ENCODE data around the gene MKNK2.

The MKNK2 gene

DNA sequence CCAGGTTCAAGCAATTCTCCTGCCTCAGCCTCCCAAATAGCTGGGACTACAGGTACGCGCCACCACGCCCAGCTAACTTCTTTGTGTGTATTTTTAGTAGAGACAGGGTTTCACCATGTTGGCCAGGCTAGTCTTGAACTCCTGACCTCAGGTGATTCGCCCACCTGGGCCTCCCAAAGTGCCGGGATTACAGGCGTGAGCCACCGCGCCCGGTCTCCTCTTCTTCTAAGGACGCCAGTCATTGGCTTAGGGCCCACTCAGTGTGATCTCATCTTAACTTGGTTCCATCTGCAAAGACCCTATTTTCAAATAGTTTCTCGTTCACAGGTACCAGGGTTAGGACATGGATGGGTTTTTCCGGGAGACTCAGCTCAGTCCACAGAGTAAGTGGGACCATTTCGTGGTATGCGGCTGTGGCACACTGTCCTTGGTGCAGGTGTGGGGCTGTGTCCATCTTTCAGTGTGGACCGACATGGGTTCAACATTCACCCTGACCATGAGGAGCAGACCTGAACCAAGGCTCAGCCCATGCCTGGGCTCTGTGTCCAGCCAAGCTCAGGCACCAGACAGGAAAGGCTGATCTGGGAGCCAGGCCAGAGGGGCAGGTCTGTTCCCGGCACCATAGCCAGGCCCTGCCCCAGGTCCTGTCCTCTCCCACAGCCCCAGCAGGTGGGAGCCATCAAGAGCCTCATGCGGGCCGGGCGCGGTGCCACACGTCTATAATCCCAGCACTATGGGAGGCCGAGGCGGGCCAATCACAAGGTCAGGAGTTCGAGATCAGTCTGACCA is 2.8 kb upstream of the MKNK2 start:
- TF ChIP-seq, protein P1, sequence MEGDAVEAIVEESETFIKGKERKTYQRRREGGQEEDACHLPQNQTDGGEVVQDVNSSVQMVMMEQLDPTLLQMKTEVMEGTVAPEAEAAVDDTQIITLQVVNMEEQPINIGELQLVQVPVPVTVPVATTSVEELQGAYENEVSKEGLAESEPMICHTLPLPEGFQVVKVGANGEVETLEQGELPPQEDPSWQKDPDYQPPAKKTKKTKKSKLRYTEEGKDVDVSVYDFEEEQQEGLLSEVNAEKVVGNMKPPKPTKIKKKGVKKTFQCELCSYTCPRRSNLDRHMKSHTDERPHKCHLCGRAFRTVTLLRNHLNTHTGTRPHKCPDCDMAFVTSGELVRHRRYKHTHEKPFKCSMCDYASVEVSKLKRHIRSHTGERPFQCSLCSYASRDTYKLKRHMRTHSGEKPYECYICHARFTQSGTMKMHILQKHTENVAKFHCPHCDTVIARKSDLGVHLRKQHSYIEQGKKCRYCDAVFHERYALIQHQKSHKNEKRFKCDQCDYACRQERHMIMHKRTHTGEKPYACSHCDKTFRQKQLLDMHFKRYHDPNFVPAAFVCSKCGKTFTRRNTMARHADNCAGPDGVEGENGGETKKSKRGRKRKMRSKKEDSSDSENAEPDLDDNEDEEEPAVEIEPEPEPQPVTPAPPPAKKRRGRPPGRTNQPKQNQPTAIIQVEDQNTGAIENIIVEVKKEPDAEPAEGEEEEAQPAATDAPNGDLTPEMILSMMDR (IDR thresholded peaks at IDR 0.05): no peak
- Histone ChIP-seq H3K27ac (no peak overlapping the region), H3K4me3 (ENCODE audit: low read depth in 1 of 2, low read length in 1 of 2) (no peak overlapping the region), H3K4me1 (ENCODE audit: control insufficient read depth in 1 of 2, insufficient read depth in 1 of 2, low read depth in 1 of 2, low read length in 1 of 2) (peaks cover 45 to 52% of the 10 kb centered on the region in 2 experiments), H3K27me3 (no peaks in the 10 kb centered on the region), H3K9me3 (no peaks in the 10 kb centered on the region), H3K36me3 (peaks cover 10% of the 10 kb centered on the region)

DNA sequence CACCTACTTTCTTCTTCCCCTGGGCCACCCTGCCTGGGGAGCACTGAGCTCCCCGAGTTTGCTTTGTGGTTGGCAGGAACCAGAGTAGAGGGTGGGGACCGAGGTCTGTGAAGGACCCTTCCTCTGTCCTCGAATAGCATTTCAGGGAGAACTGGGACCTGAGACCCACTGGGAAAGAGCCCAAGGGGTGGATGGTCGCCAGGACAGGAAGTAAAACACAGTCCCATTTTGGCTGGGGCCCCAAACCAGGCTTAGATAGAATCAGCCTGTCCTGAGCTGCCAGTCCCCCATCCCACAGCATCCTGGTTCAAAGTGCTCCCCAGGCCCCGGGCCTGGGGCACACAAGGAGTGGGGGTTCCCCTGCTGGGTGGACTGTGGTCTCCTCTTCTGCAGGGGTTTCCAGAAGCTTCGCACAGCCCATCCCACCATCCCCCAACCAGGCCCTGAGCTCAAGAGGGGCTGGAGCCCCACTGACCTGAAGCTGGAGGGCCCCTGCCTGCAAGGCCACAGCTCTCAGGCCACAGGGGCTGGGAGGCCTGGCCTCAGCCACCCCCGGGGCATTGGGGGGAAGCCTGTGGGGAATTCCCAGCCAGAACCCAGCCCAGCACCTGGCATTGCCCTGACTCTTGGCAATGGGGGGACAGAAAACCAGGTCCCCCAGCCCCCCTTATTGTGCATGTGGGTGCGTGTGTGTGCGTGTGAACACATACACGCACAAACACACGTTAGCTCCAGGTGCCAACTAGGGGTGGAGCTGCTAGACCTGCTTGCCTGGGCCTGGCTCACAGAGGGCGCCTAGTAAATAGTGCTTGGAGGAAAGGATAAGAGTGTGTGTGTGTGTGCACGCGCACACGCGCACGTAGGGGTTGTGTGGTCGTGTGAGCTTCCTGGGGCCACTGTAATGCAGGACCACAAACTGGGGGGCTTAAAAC is 995 bp upstream of the MKNK2 start:
- Histone ChIP-seq H3K36me3 (peaks cover 28% of the 10 kb centered on the region), H3K4me1 (ENCODE audit: control insufficient read depth in 1 of 2, insufficient read depth in 1 of 2, low read depth in 1 of 2, low read length in 1 of 2) (peaks cover 54 to 61% of the 10 kb centered on the region in 2 experiments), H3K27me3 (no peaks in the 10 kb centered on the region), H3K4me3 (ENCODE audit: low read depth in 1 of 2, low read length in 1 of 2) (peak overlapping the region; percentile 80 to 86), H3K9me3 (no peaks in the 10 kb centered on the region), H3K27ac (peak overlapping the region; percentile 97)
- TF ChIP-seq, protein P1 (IDR thresholded peaks at IDR 0.05): no peak

DNA sequence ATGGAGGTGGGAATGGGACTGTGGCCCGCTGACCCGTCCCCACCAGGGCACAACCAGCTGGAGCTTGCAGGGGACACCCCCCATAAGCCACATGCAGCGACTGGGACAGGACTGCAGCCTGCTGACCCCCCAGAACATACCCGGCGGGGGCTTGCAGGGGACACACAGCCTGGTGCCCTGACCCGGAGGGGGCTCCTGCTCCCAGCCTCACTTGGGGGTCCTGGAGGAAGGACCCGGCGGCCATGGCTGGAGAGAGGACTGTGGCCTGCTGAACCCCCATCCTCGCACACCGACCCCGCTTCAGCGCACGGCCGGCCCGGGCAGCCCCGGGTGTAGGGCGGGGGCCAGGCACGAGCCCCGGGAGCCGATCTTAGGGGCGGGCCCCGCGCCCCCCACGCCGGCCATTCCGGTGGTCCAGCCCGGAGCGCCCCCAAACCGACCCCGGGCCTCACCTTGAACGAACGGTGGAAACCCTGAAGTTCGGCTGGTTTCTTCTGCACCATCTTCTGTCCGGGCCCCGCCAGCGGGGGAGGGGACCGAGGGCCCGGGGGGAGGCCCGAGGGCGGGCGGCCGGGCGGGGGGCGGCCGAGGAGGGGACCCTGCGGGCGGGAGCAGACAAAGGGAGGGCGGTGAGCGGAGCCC is 574 bp downstream of the MKNK2 start:
- no peaks in the 10 kb centered on the region for H3K9me3 ChIP-seq
- no peaks in the 10 kb centered on the region for H3K27me3 ChIP-seq
- peaks cover 44% of the 10 kb centered on the region for H3K36me3 ChIP-seq
- H3K4me3 ChIP-seq (ENCODE audit: low read depth in 1 of 2, low read length in 1 of 2): peak overlapping the region; percentile 80 to 86
- peaks cover 45 to 57% of the 10 kb centered on the region in 2 experiments for H3K4me1 ChIP-seq (ENCODE audit: control insufficient read depth in 1 of 2, insufficient read depth in 1 of 2, low read depth in 1 of 2, low read length in 1 of 2)
- H3K27ac ChIP-seq: peak overlapping the region; percentile 97
- TF ChIP-seq, protein P1 (IDR thresholded peaks at IDR 0.05): no peak

DNA sequence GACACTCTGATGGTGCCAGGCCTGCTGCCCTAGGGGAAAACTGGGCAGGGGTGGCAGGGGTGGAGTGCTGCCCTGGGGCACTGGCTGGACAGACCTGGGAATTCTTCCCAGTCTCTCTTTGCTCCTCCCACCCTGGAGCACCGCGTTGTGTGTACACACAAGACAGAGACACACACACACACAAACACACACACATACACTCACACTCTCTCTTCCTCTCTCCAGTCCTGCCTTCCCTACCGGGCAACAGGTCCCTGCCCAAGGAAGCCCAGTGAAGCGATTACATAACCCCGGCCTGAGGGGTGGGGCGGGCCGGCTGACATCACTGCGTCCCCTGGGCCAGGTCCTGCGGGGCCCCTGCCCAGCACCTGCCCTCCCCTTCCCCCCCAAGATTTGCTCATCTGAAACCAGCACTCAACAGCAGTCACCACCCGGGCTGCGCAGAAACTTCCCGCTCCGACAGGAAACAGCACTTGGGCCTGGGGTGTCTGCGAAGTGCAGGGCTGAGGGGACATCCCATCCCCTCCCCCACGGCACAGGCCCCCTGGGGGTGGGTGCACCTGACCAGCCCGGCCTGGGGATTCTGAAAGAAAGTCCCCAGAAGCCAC is 1.2 kb downstream of the MKNK2 start:
- TF ChIP-seq, protein P1 (IDR thresholded peaks at IDR 0.05): peak; percentile 40
- Histone ChIP-seq H3K9me3 (no peaks in the 10 kb centered on the region), H3K4me3 (ENCODE audit: low read depth in 1 of 2, low read length in 1 of 2) (peak overlapping the region; percentile 80 to 86), H3K27ac (peak overlapping the region; percentile 97), H3K36me3 (peaks cover 50% of the 10 kb centered on the region), H3K4me1 (ENCODE audit: control insufficient read depth in 1 of 2, insufficient read depth in 1 of 2, low read depth in 1 of 2, low read length in 1 of 2) (peaks cover 42 to 58% of the 10 kb centered on the region in 2 experiments), H3K27me3 (no peaks in the 10 kb centered on the region)

Measured in neutrophil (primary cell).